ENCODE data around the gene STK38.

- no peak for TF ChIP-seq CTCF (IDR thresholded peaks at IDR 0.05; ENCODE audit: control extremely low read depth in 1 of 3, insufficient read depth in 1 of 3, low read depth in 1 of 3, low read length in 3 of 3)
- no peak for TF ChIP-seq SIRT6 (IDR thresholded peaks at IDR 0.05; ENCODE audit: low read length)
- no peak for TF ChIP-seq POLR2A (IDR thresholded peaks at IDR 0.05; ENCODE audit: control extremely low read depth in 1 of 2, low read depth in 2 of 2, low read length in 2 of 2)
- TF ChIP-seq, protein P1, sequence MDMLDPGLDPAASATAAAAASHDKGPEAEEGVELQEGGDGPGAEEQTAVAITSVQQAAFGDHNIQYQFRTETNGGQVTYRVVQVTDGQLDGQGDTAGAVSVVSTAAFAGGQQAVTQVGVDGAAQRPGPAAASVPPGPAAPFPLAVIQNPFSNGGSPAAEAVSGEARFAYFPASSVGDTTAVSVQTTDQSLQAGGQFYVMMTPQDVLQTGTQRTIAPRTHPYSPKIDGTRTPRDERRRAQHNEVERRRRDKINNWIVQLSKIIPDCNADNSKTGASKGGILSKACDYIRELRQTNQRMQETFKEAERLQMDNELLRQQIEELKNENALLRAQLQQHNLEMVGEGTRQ (IDR thresholded peaks at IDR 0.05; ENCODE audit: low read length): no peak
- TF ChIP-seq CHD2 (IDR thresholded peaks at IDR 0.05; ENCODE audit: low read length): no peak
- TF ChIP-seq EGR1 (IDR thresholded peaks at IDR 0.05; ENCODE audit: borderline replicate concordance, low read depth, low read length): no peak
- no peak for TF ChIP-seq MAX (IDR thresholded peaks at IDR 0.05)
- TF ChIP-seq RFX5 (IDR thresholded peaks at IDR 0.05; ENCODE audit: borderline replicate concordance, low read depth, low read length): no peak
- TF ChIP-seq JUND (IDR thresholded peaks at IDR 0.05; ENCODE audit: low read length): no peak
- no peak for TF ChIP-seq CREB1 (IDR thresholded peaks at IDR 0.05)
- no peak for TF ChIP-seq TAF1 (IDR thresholded peaks at IDR 0.05; ENCODE audit: low read depth, low read length)
- no peak for TF ChIP-seq SP1 (IDR thresholded peaks at IDR 0.05; ENCODE audit: low read depth, low read length)
- no peak for TF ChIP-seq SIN3A (conservative IDR thresholded peaks at IDR 0.05 in 1 of 2, IDR thresholded peaks at IDR 0.05 in 1 of 2; ENCODE audit: low read depth in 1 of 2, low read length in 2 of 2)
Observed at GRCh38 chr6:36578030-36578429, 30.8 kb upstream of the STK38 start.

All from H1 (cell line).